Effector CD8-positive, alpha-beta T cell (primary cell): ENCODE measurements around the gene TBL1X.

ENCODE experiments used
- DNase-seq: peaks from one replicate; lab custom pipeline; 2025; lab: John Stamatoyannopoulos, UW

Gene TBL1X

GRCh38 chrX:9668537-9668936, 203.7 kb downstream of the TBL1X start:
- no peak for DNase-seq

- DNase-seq = no peak
Measured at GRCh38 chrX:9670136-9670814, 205.4 kb downstream of the TBL1X start.

GRCh38 chrX:9671998-9672397, 207.1 kb downstream of the TBL1X start:
- DNase-seq = no peak

GRCh38 chrX:9676306-9676705, 211.4 kb downstream of the TBL1X start:
- no peak for DNase-seq

GRCh38 chrX:9676738-9677097, 211.9 kb downstream of the TBL1X start:
- no peak for DNase-seq

GRCh38 chrX:9677098-9677739, 212.4 kb downstream of the TBL1X start:
- DNase-seq = no peak

- no peak for DNase-seq
Measured at GRCh38 chrX:9678215-9678965, 213.5 kb downstream of the TBL1X start.

GRCh38 chrX:9681011-9681410, 216.2 kb downstream of the TBL1X start:
- DNase-seq = no peak

GRCh38 chrX:9681422-9681821, 216.6 kb downstream of the TBL1X start:
- DNase-seq = no peak

- DNase-seq = no peak
Measured at GRCh38 chrX:9682456-9682855, 217.6 kb downstream of the TBL1X start.

- no peak for DNase-seq
Measured at GRCh38 chrX:9682861-9683260, 218.0 kb downstream of the TBL1X start.

- DNase-seq = no peak
Measured at GRCh38 chrX:9683350-9683749, 218.5 kb downstream of the TBL1X start.

GRCh38 chrX:9687899-9688298, 223.0 kb downstream of the TBL1X start:
- DNase-seq = no peak

GRCh38 chrX:9688833-9689232, 224.0 kb downstream of the TBL1X start:
- DNase-seq = no peak

- no peak for DNase-seq
Measured at GRCh38 chrX:9690046-9690445, 225.2 kb downstream of the TBL1X start.

GRCh38 chrX:9693307-9694001, 228.6 kb downstream of the TBL1X start:
- no peak for DNase-seq

GRCh38 chrX:9698576-9698975, 233.7 kb downstream of the TBL1X start:
- DNase-seq = no peak

- DNase-seq = no peak
Measured at GRCh38 chrX:9700555-9700954, 235.7 kb downstream of the TBL1X start.

GRCh38 chrX:9701790-9702189, 236.9 kb downstream of the TBL1X start:
- DNase-seq = no peak

- DNase-seq = no peak
Measured at GRCh38 chrX:9703406-9703805, 238.5 kb downstream of the TBL1X start.

- no peak for DNase-seq
Measured at GRCh38 chrX:9704876-9705465, 240.1 kb downstream of the TBL1X start.

GRCh38 chrX:9706421-9706820, 241.6 kb downstream of the TBL1X start:
- DNase-seq = no peak
